ENCODE data around the gene COG7.

Gene COG7

GRCh38 chr16:23452572-23453337 is at the start of gene COG7:
COG7 (minus strand) TSS chr16:23453189; CDS start chr16:23452994, 195 bp downstream.
- H3K27ac ChIP-seq (ENCODE audit: extremely low read depth, low read depth, low read length) = peak within 1 kb of the TSS; percentile 57; the same call in 1 of the 2 replicates
- peak within 1 kb of the TSS; percentile 83 for H3K4me3 ChIP-seq (ENCODE audit: low read depth, low read length)
- H3K9me3 ChIP-seq (ENCODE audit: control insufficient read depth, insufficient read depth, low read depth, low read length) = no peaks in the 10 kb centered on the region
- H3K36me3 ChIP-seq (ENCODE audit: control insufficient read depth in 2 of 2, insufficient read depth in 1 of 2, low read length in 2 of 2) = no peaks in the 10 kb centered on the region; a peak in 1 of 3 replicates
- ChIA-PET CTCF (interaction anchor here (0.6 to 3.5 kb wide), 3 partner anchors 13 to 148 kb away, joined by 3 to 18 read pairs (median 5); no protein-coding TSS in a partner anchor), POLR2A (interaction anchor here (0.6 kb wide), 1 partner anchor 21 kb away, joined by 3 read pairs; no protein-coding TSS in a partner anchor)
- 0 out of 2 replicates have a peak, but pooled peaks cover 3% of the 10 kb centered on the region for H3K4me1 ChIP-seq (ENCODE audit: control insufficient read depth, insufficient read depth, low read length)
- TF ChIP-seq KLF7 (tag by site-specific recombination; IDR thresholded peaks at IDR 0.05; ENCODE audit: borderline replicate concordance) (peak; percentile 66; the same call in 1 of the 2 replicates), ZNF707 (tag by site-specific recombination; IDR thresholded peaks at IDR 0.05) (no peak), ZXDB (tag by site-specific recombination; IDR thresholded peaks at IDR 0.05) (peak; percentile 94), ZIC2 (tag by site-specific recombination; IDR thresholded peaks at IDR 0.05) (peak; percentile 69), ZBTB11 (tag by site-specific recombination; conservative IDR thresholded peaks at IDR 0.05; ENCODE audit: low read depth) (peak; percentile 87), ZNF624 (tag by site-specific recombination; IDR thresholded peaks at IDR 0.05) (no peak), ZNF580 (tag by site-specific recombination; IDR thresholded peaks at IDR 0.05) (peak; percentile 68; the same call in 1 of the 2 replicates), SP2 (tag by site-specific recombination; IDR thresholded peaks at IDR 0.05) (peak; percentile 51), KLF9 (tag by site-specific recombination; IDR thresholded peaks at IDR 0.05; ENCODE audit: low read depth) (peak; percentile 91), ZNF768 (tag by site-specific recombination; IDR thresholded peaks at IDR 0.05) (no peak; the same call in 1 of the 2 replicates), ZNF324 (tag by site-specific recombination; IDR thresholded peaks at IDR 0.05) (peak; percentile 88), ZFP69B (tag by site-specific recombination; IDR thresholded peaks at IDR 0.05) (peak; percentile 59; the same call in 1 of the 2 replicates), ZNF488 (tag by site-specific recombination; IDR thresholded peaks at IDR 0.05) (no peak), KLF10 (tag by site-specific recombination; IDR thresholded peaks at IDR 0.05) (peak; percentile 66), ZSCAN16 (tag by site-specific recombination; IDR thresholded peaks at IDR 0.05) (no peak), TRIM28 (IDR thresholded peaks at IDR 0.05; ENCODE audit: borderline replicate concordance, low read length) (peak; percentile 50; the same call in 1 of the 2 replicates), ZNF639 (tag by site-specific recombination; IDR thresholded peaks at IDR 0.05) (peak; percentile 80), PRDM4 (tag by site-specific recombination; IDR thresholded peaks at IDR 0.05) (peak; percentile 33; the same call in 1 of the 2 replicates), ZSCAN30 (tag by site-specific recombination; IDR thresholded peaks at IDR 0.05) (peak; percentile 83), ZNF16 (tag by site-specific recombination; IDR thresholded peaks at IDR 0.05; ENCODE audit: low read depth) (no peak), PATZ1 (tag by site-specific recombination; IDR thresholded peaks at IDR 0.05) (peak; percentile 65; the same call in 1 of the 2 replicates), ZBTB26 (tag by site-specific recombination; optimal IDR thresholded peaks at IDR 0.05) (peak; percentile 54), GLI4 (tag by site-specific recombination; IDR thresholded peaks at IDR 0.05) (peak; percentile 99), ZBTB48 (tag by site-specific recombination; IDR thresholded peaks at IDR 0.05) (no peak), SP7 (tag by site-specific recombination; IDR thresholded peaks at IDR 0.05) (peak; percentile 78)
